Activated CD4-positive, alpha-beta T cell treated with anti-CD3 and anti-CD28 coated beads, Interleukin-2, amount 10 ng/mL, durations not matched to agents 24 days and 14 days (primary cell): ENCODE measurements around the gene POLD3. TPM values are rescaled to one million over a fixed set of nuclear protein-coding genes. Genes with fewer than 3 reads are reported as not detected.

ENCODE experiments used
- DNase-seq: peaks from one replicate; pipeline ENCODE4 v3.0.0; 2022
- H3K27ac Mint-ChIP-seq: one replicate; pipeline ENCODE4 v1.8.0; 2022; ENCODE audit warnings: mild to moderate bottlenecking, mixed read lengths
- H3K27me3 Mint-ChIP-seq: one replicate; pipeline ENCODE4 v1.8.0; 2022; ENCODE audit warnings: mixed read lengths
- H3K36me3 Mint-ChIP-seq: one replicate; pipeline ENCODE4 v1.8.0; 2022; ENCODE audit warnings: low read depth, mild to moderate bottlenecking, mixed read lengths
- H3K4me1 Mint-ChIP-seq: one replicate; pipeline ENCODE4 v1.8.0; 2021; ENCODE audit warnings: mixed read lengths
- H3K4me3 Mint-ChIP-seq: one replicate; pipeline ENCODE4 v1.8.0; 2022; ENCODE audit warnings: mild to moderate bottlenecking, moderate library complexity, mixed read lengths
- H3K9me3 Mint-ChIP-seq: one replicate; pipeline ENCODE4 v1.8.0; 2021; ENCODE audit warnings: mixed read lengths
- intact Hi-C: fragments of 100-400 bp; cut with micrococcal nuclease; formaldehyde crosslinking; loops from one replicate; pipeline ENCODE4 v1.15.1; 2023
- total RNA-seq: library from RNA; stranded (reverse); gene quantifications from 2 replicates; pipeline ENCODE4 v1.2.3, GENCODE V29; 2022

Gene POLD3
- total RNA-seq, 1 donor from 2014 or later = 53.5 TPM

- Mint-ChIP-seq H3K4me1 (no peaks in the 10 kb centered on the region), H3K27ac (no peak overlapping the region), H3K36me3 (peaks cover 19% of the 10 kb centered on the region), H3K4me3 (no peak overlapping the region), H3K9me3 (no peaks in the 10 kb centered on the region), H3K27me3 (no peaks in the 10 kb centered on the region)
- DNase-seq = no peak
- intact Hi-C loops = no loop called here
Measured at GRCh38 chr11:74604311-74604710, 11.9 kb downstream of the POLD3 start.

GRCh38 chr11:74605403-74605802 is 13.0 kb downstream of the POLD3 start:
- no peak overlapping the region for H3K4me3 Mint-ChIP-seq
- no peaks in the 10 kb centered on the region for H3K9me3 Mint-ChIP-seq
- H3K36me3 Mint-ChIP-seq = peaks cover 23% of the 10 kb centered on the region
- H3K27ac Mint-ChIP-seq = no peak overlapping the region
- no peaks in the 10 kb centered on the region for H3K27me3 Mint-ChIP-seq
- intact Hi-C loops = no loop called here
- peaks cover 2% of the 10 kb centered on the region for H3K4me1 Mint-ChIP-seq
- no peak for DNase-seq

- H3K4me3 Mint-ChIP-seq = no peak overlapping the region
- no peak overlapping the region for H3K27ac Mint-ChIP-seq
- DNase-seq = no peak
- no peaks in the 10 kb centered on the region for H3K9me3 Mint-ChIP-seq
- H3K36me3 Mint-ChIP-seq = peaks cover 33% of the 10 kb centered on the region
- no peaks in the 10 kb centered on the region for H3K27me3 Mint-ChIP-seq
- H3K4me1 Mint-ChIP-seq = peaks cover 2% of the 10 kb centered on the region
- intact Hi-C loops = no loop called here
Measured at GRCh38 chr11:74608431-74608830, 16.0 kb downstream of the POLD3 start.

GRCh38 chr11:74611369-74611861 is 19.0 kb downstream of the POLD3 start:
- Mint-ChIP-seq H3K27me3 (no peaks in the 10 kb centered on the region), H3K4me3 (no peak overlapping the region), H3K4me1 (peaks cover 2% of the 10 kb centered on the region), H3K9me3 (no peaks in the 10 kb centered on the region), H3K27ac (no peak overlapping the region), H3K36me3 (peaks cover 26% of the 10 kb centered on the region)
- no peak for DNase-seq
- intact Hi-C loops = loop anchor here (10.0 kb wide), 1 partner anchor 113 kb away; no protein-coding TSS in a partner anchor

GRCh38 chr11:74612877-74613276 is 20.5 kb downstream of the POLD3 start:
- H3K27me3 Mint-ChIP-seq = no peaks in the 10 kb centered on the region
- intact Hi-C loops = loop anchor here (10.0 kb wide), 1 partner anchor 112 kb away; no protein-coding TSS in a partner anchor
- peaks cover 35% of the 10 kb centered on the region for H3K36me3 Mint-ChIP-seq
- H3K27ac Mint-ChIP-seq = no peak overlapping the region
- H3K4me1 Mint-ChIP-seq = peaks cover 2% of the 10 kb centered on the region
- no peaks in the 10 kb centered on the region for H3K9me3 Mint-ChIP-seq
- no peak overlapping the region for H3K4me3 Mint-ChIP-seq
- no peak for DNase-seq

- no peak for DNase-seq
- Mint-ChIP-seq H3K4me1 (peaks cover 3% of the 10 kb centered on the region), H3K9me3 (no peaks in the 10 kb centered on the region), H3K4me3 (no peak overlapping the region), H3K27ac (no peak overlapping the region), H3K27me3 (no peaks in the 10 kb centered on the region), H3K36me3 (peaks cover 42% of the 10 kb centered on the region)
- intact Hi-C loops = loop anchor here (1.0 to 10.0 kb wide), 2 partner anchors 17 to 109 kb away; no protein-coding TSS in a partner anchor
Measured at GRCh38 chr11:74615311-74615710, 22.9 kb downstream of the POLD3 start.

- H3K27ac Mint-ChIP-seq = no peak overlapping the region
- H3K36me3 Mint-ChIP-seq = peaks cover 47% of the 10 kb centered on the region
- H3K4me1 Mint-ChIP-seq = peaks cover 3% of the 10 kb centered on the region
- intact Hi-C loops = loop anchor here (1.0 to 10.0 kb wide), 2 partner anchors 18 to 109 kb away; no protein-coding TSS in a partner anchor
- no peak for DNase-seq
- no peaks in the 10 kb centered on the region for H3K27me3 Mint-ChIP-seq
- H3K9me3 Mint-ChIP-seq = no peaks in the 10 kb centered on the region
- H3K4me3 Mint-ChIP-seq = no peak overlapping the region
Measured at GRCh38 chr11:74615988-74616387, 23.6 kb downstream of the POLD3 start.

- Mint-ChIP-seq H3K27me3 (no peaks in the 10 kb centered on the region), H3K27ac (no peak overlapping the region), H3K4me3 (no peak overlapping the region), H3K9me3 (no peaks in the 10 kb centered on the region), H3K4me1 (peaks cover 3% of the 10 kb centered on the region), H3K36me3 (peaks cover 57% of the 10 kb centered on the region)
- DNase-seq = no peak
- intact Hi-C loops = no loop called here
Measured at GRCh38 chr11:74620531-74620930, 28.1 kb downstream of the POLD3 start.

GRCh38 chr11:74626130-74626529 is 33.7 kb downstream of the POLD3 start:
- no peak for DNase-seq
- H3K36me3 Mint-ChIP-seq = peaks cover 49% of the 10 kb centered on the region
- H3K4me1 Mint-ChIP-seq = peaks cover 4% of the 10 kb centered on the region
- no peaks in the 10 kb centered on the region for H3K9me3 Mint-ChIP-seq
- no peak overlapping the region for H3K4me3 Mint-ChIP-seq
- H3K27me3 Mint-ChIP-seq = no peaks in the 10 kb centered on the region
- no peak overlapping the region for H3K27ac Mint-ChIP-seq
- intact Hi-C loops = no loop called here

- intact Hi-C loops = no loop called here
Measured at GRCh38 chr11:74626604-74627003, 34.2 kb downstream of the POLD3 start.

GRCh38 chr11:74627381-74627780 is 35.0 kb downstream of the POLD3 start:
- Mint-ChIP-seq H3K4me1 (peaks cover 6% of the 10 kb centered on the region), H3K4me3 (no peak overlapping the region), H3K27ac (no peak overlapping the region), H3K27me3 (no peaks in the 10 kb centered on the region), H3K9me3 (no peaks in the 10 kb centered on the region), H3K36me3 (peaks cover 50% of the 10 kb centered on the region)
- intact Hi-C loops = no loop called here
- no peak for DNase-seq

More at GRCh38 chr11:74626604-74627003, 34.2 kb downstream of the POLD3 start:
- DNase-seq = no peak
- Mint-ChIP-seq H3K4me3 (no peak overlapping the region), H3K36me3 (peaks cover 47% of the 10 kb centered on the region), H3K4me1 (peaks cover 5% of the 10 kb centered on the region), H3K27ac (no peak overlapping the region), H3K27me3 (no peaks in the 10 kb centered on the region), H3K9me3 (no peaks in the 10 kb centered on the region)

- Mint-ChIP-seq H3K4me1 (peaks cover 6% of the 10 kb centered on the region), H3K27me3 (no peaks in the 10 kb centered on the region), H3K27ac (no peak overlapping the region), H3K36me3 (peaks cover 62% of the 10 kb centered on the region), H3K4me3 (no peak overlapping the region), H3K9me3 (no peaks in the 10 kb centered on the region)
- DNase-seq = no peak
- intact Hi-C loops = no loop called here
Measured at GRCh38 chr11:74630043-74630442, 37.7 kb downstream of the POLD3 start.

GRCh38 chr11:74633406-74634393 is 41.3 kb downstream of the POLD3 start:
- no peak overlapping the region for H3K4me3 Mint-ChIP-seq
- intact Hi-C loops = no loop called here

GRCh38 chr11:74634537-74634936 is 42.2 kb downstream of the POLD3 start:
- Mint-ChIP-seq H3K4me1 (peaks cover 18% of the 10 kb centered on the region), H3K4me3 (no peak overlapping the region), H3K9me3 (peaks cover 8% of the 10 kb centered on the region), H3K27ac (no peak overlapping the region), H3K36me3 (peaks cover 78% of the 10 kb centered on the region), H3K27me3 (no peaks in the 10 kb centered on the region)
- no peak for DNase-seq
- intact Hi-C loops = no loop called here

More at GRCh38 chr11:74633406-74634393, 41.3 kb downstream of the POLD3 start:
- H3K36me3 Mint-ChIP-seq = peaks cover 79% of the 10 kb centered on the region
- H3K27me3 Mint-ChIP-seq = no peaks in the 10 kb centered on the region
- no peak for DNase-seq
- H3K9me3 Mint-ChIP-seq = peaks cover 8% of the 10 kb centered on the region
- no peak overlapping the region for H3K27ac Mint-ChIP-seq
- peaks cover 18% of the 10 kb centered on the region for H3K4me1 Mint-ChIP-seq
